ENCODE results near the gene C10orf53. TPM values are rescaled to one million over a fixed set of nuclear protein-coding genes. Genes with fewer than 3 reads are reported as not detected.

The C10orf53 gene
- total and polyA plus RNA-seq, 2 of the 8 experiments (the other 6 are each of a cell fraction or from before 2014, with no cell fraction given) = not detected

GRCh38 chr10:49688261-49688846, 8.9 kb downstream of the C10orf53 start (continued):
- TF ChIP-seq USF2 (IDR thresholded peaks at IDR 0.05; ENCODE audit: low read length) (no peak), SUZ12 (IDR thresholded peaks at IDR 0.05; ENCODE audit: low read length) (no peak), TAF1 (IDR thresholded peaks at IDR 0.05; ENCODE audit: low read depth, low read length) (no peak), CEBPB (IDR thresholded peaks at IDR 0.05; ENCODE audit: low read depth, low read length) (no peak), JUN (IDR thresholded peaks at IDR 0.05; ENCODE audit: low read depth, low read length) (no peak), ATF3 (IDR thresholded peaks at IDR 0.05; ENCODE audit: insufficient read depth, low read depth, low read length) (no peak), TEAD4 (IDR thresholded peaks at IDR 0.05; ENCODE audit: low read depth, low read length) (no peak), YY1 (IDR thresholded peaks at IDR 0.05; ENCODE audit: low read depth, low read length) (no peak)
